GM21526 (cell line): ENCODE data around the gene CLDN6.

ENCODE experiments used
- ATAC-seq: cut with Tn5 transposase; IDR thresholded peaks from one replicate; pipeline ENCODE4 v1.9.1; 2021; ENCODE audit warnings: moderate library complexity; ENCODE audit not compliant: unreplicated experiment, low FRiP score

CLDN6 gene

GRCh38 chr16:2974319-2975056 lies 43.5 kb downstream of the CLDN6 start:
- no peak for ATAC-seq

GRCh38 chr16:2973605-2974318 lies 44.2 kb downstream of the CLDN6 start:
- ATAC-seq: no peak

GRCh38 chr16:2973093-2973492 lies 44.9 kb downstream of the CLDN6 start:
- ATAC-seq: no peak

DNA sequence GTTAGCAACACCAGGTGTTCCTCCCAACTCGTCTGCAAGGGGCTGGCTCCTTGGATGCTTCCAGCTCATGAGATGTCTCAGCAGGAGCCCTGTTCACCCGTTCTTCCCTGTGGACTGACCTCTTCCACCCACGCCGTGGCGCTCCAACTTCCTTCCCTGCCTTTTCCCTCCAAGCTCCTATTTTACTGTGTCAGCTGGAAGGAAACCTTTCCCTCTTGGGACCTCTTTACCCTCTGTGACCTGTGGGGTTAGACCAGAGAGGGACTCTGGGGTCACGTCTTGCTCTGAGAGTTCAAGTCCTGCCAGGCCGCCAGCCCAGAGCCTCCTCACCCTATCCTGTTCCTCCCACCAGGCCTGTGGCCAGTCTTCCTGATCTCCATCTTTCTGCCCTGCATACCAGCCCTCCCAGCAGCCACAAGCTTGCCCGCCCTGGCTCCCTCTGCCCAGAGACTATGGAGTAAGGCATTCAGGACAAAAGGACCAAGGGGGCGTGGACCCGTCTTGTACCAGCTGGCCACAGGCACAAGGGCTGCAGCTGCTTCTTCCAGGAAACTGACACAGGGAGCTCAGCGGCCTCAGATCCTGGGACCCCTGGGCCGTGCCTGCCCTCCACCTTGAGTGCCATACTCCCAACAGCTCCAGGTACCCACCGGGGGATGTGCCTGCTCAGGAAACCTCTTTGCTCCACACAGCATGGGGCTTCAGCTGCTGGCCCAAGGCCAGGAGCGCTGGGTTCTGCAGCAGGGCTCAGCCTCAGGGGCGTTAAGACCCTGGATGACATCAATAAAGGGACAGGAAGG lies 45.8 kb downstream of the CLDN6 start:
- no peak for ATAC-seq

GRCh38 chr16:2971134-2971984 lies 46.6 kb downstream of the CLDN6 start:
- ATAC-seq: no peak

GRCh38 chr16:2970563-2970962 lies 47.4 kb downstream of the CLDN6 start:
- no peak for ATAC-seq

DNA sequence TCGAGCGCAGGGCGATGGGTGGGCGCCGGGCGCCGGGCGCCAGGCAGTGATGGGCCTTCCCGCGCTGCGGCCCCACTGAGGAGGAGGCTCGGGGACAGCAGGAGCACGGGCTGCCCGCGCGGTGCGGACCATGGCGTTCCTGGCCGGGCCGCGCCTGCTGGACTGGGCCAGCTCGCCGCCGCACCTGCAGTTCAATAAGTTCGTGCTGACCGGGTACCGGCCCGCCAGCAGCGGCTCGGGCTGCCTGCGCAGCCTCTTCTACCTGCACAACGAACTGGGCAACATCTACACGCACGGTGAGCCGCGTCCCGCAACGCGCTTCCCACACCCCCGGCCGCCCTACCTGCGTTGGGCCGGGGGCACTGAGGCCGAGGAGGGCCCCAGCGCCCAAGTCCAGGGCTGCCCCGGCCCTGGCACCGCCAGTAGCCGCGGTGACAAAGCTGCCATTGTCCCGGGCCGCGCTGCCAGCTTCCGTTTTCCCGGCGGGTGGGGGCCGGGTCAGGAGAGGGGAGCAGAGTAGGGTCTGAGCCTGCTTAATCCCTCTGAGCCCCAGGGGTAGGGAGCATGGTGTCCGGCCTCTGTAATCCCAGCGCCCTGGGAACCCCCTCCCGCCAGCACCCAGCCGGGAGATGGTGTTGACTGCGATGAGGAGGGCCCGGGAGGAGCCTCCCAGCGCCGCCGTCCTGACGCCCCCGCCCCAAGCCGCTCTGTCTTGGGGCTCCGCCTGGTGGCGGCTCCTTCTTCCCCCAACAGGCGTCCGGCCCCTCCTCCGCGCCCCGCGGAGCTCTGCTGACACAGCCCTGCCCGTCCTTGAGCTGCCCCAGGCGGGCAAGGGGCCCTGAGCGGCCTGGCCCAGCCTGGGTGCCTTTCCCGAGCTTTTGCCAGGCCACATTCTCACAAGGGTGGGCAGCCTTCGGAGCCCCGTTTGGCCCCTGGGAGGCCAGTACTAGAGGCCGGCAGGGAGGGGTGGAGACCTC lies 48.1 kb downstream of the CLDN6 start:
- peak; percentile 38 for ATAC-seq

DNA sequence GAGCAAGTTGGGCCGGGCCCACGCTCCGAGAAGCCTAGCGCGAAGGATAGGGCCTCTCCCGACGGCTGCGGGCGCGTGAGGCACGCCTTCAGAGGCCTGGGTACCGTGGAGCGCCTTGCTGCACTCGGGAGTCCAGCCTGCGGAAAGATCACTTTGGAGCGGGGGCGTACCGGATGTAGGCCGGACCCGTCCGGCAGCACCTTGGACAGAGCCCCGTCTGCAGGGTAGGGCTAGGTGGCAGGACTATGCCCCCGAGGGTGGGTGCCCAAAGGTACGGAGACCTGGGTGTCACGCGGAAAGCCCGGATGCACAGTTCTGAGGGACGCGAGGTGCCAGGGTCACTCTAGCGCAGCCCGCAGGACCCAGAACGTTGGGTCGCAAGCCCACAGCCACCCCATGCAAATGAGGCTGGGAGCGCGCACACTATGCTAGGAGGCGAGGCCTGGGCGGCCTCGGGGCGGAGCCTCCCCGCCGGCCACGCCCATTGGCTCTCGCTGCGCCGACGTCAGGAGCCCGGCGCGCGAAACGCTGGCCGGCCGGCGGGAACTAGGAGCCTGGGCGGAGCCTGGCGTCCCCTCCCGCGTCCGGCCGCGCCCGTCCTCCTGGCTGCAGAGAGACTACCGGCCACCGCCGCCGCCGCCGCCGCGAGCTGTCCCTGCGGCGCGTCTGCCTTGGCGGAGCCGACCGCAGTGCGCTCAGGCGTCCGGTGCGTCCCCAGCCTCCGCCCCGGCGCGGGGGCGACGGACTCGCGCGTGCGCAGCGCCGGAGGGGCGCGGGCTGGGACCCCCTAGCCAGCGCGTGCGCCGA lies 49.0 kb downstream of the CLDN6 start, which contains the start of gene PAQR4:
Gene PAQR4, plus strand, starts transcription at position 611 of the 807 bp plus-strand sequence. CDS start 327 bp downstream, outside the sequence.
- ATAC-seq: peak; percentile 51

GRCh38 chr16:2968368-2968737 lies 49.6 kb downstream of the CLDN6 start:
- no peak for ATAC-seq

DNA sequence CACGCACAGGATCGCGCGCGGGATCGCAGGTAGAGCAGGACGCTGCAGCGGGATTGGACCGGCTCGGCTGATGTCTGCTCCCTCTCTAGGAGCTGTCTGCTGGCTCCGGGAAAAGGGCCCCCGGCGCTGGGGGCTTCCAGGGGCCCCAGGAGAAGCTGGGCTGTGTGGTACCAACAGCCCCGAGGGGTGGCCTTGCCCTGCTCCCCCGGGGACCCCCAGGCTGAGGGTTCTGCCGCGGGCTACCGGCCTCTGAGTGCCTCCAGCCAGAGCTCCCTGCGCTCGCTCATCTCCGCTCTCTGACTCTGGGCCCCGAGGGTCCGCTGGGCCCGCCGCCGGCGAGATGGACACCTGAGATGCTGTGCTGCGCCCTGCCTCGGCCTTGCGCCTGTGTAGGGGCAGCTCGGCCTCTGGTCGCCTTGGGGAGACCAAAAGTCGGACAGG lies 50.2 kb downstream of the CLDN6 start:
- ATAC-seq: no peak

GRCh38 chr16:2967211-2967631 lies 50.8 kb downstream of the CLDN6 start:
- ATAC-seq: no peak

DNA sequence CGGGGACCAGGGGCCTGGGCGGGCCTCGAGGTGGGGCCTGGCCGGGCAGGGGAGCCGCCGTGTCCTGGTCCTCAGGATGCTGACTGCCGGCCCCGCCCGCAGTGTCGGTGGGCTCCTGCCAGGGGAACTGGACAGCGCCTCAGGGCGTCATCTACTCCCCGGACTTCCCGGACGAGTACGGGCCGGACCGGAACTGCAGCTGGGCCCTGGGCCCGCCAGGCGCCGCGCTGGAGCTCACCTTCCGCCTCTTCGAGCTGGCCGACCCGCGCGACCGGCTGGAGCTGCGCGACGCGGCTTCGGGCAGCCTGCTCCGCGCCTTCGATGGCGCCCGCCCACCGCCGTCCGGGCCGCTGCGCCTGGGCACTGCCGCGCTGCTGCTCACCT lies 51.2 kb downstream of the CLDN6 start:
- ATAC-seq: no peak

DNA sequence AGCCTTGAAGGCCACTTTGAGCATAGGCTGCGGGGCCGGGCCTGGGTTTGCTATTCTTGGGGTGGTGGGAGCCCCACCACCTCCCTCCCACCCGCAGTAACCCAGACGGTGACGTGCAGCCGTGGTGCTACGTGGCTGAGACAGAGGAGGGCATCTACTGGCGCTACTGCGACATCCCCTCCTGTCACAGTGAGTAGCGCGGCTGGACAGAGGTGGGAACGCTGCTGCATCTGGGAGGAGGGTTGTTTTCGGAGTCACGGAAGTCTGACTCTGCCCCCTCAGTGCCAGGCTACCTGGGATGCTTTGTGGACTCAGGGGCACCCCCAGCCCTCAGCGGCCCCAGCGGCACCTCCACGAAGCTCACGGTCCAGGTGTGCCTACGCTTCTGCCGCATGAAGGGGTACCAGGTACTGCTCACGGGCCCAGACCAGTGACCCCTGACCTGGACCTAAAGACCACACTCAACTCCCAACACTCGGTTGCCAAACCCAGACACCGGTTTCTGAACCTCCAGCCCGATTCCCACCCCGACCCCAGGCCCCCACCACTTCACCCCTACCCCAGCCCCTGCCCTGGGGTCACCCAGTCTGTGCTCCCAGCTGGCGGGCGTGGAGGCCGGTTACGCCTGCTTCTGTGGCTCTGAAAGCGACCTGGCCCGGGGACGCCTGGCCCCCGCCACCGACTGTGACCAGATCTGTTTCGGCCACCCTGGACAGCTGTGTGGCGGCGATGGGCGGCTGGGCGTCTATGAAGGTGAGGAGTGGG lies 51.8 kb downstream of the CLDN6 start:
- no peak for ATAC-seq
